Natural killer cell (primary cell): ENCODE data around the gene MMP17. TPM values are rescaled to one million over a fixed set of nuclear protein-coding genes. Genes with fewer than 3 reads are reported as not detected.

Experiments used
- ATAC-seq, 3 donors: fragments of 150-1000 bp in 2 of 3; fragments of 200-7000 bp in 1 of 3; cut with Tn5 transposase; 1 replicate in 1 of 3; 2 replicates in 2 of 3; pipeline ENCODE4 v1.10.0; 2021; ENCODE audit warnings: mild to moderate bottlenecking in 2 of 3, moderate library complexity in 2 of 3
- DNase-seq, 2 donors: peaks; one replicate each; pipeline versions ENCODE4 v3.0.0 to v3.0.0-alpha.2; 2013 to 2021; ENCODE audit warnings: mixed read lengths in 1 of 2
- H3K27ac ChIP-seq: one replicate; pipeline ENCODE4 v1.5.1; 2013; ENCODE audit warnings: mild to moderate bottlenecking, low read length
- H3K27me3 ChIP-seq: one replicate; pipeline ENCODE4 v1.6.1; 2013; ENCODE audit warnings: low read length; ENCODE audit not compliant: control insufficient read depth, insufficient read depth
- H3K36me3 ChIP-seq: one replicate; pipeline ENCODE4 v1.6.1; 2013; ENCODE audit warnings: low read length; ENCODE audit not compliant: control insufficient read depth, insufficient read depth
- H3K4me1 ChIP-seq: one replicate; pipeline ENCODE4 v1.6.1; 2013; ENCODE audit warnings: low read length; ENCODE audit not compliant: control insufficient read depth, insufficient read depth
- H3K4me3 ChIP-seq: one replicate; pipeline ENCODE4 v1.5.1; 2013; ENCODE audit warnings: low read length
- H3K9me3 ChIP-seq: one replicate; pipeline ENCODE4 v1.6.1; 2013; ENCODE audit warnings: low read length; ENCODE audit not compliant: control insufficient read depth, insufficient read depth
- H3K27ac Mint-ChIP-seq, 2 donors: one replicate each; pipeline ENCODE4 v1.8.0; 2022; ENCODE audit warnings: mild to moderate bottlenecking in 2 of 2, mixed read lengths in 2 of 2, moderate library complexity in 1 of 2
- H3K27me3 Mint-ChIP-seq, 2 donors: one replicate each; pipeline ENCODE4 v1.8.0; 2022; ENCODE audit warnings: low read depth in 2 of 2, mixed read lengths in 2 of 2
- H3K36me3 Mint-ChIP-seq: one replicate; pipeline ENCODE4 v1.8.0; 2022; ENCODE audit warnings: mixed read lengths
- H3K4me1 Mint-ChIP-seq, 2 donors: one replicate each; pipeline ENCODE4 v1.8.0; 2022; ENCODE audit warnings: mixed read lengths in 2 of 2
- H3K4me3 Mint-ChIP-seq: one replicate; pipeline ENCODE4 v1.8.0; 2022; ENCODE audit warnings: mild to moderate bottlenecking, moderate library complexity, mixed read lengths
- H3K9me3 Mint-ChIP-seq, 2 donors: one replicate each; pipeline ENCODE4 v1.8.0; 2022; ENCODE audit warnings: mixed read lengths in 2 of 2
- CTCF ChIP-seq: fragments of 200-600 bp; IDR thresholded peaks from one replicate; pipeline ENCODE4 v1.8.0; 2022; ENCODE audit warnings: antibody characterized with exemption
- WGBS: methylation state at CpG from one replicate; pipeline ENCODE4 v1.1.7; 2013; ENCODE audit warnings: missing lambda C conversion rate; ENCODE audit not compliant: insufficient coverage; 5-methylcytosine and 5-hydroxymethylcytosine counted together
- intact Hi-C: fragments of 100-400 bp; cut with micrococcal nuclease; formaldehyde crosslinking; loops from one replicate; pipeline ENCODE4 v1.14.2; 2022
- total RNA-seq, 4 donors: library from RNA; stranded (reverse); fragments of 120-200 nt in 1 of 4; gene quantifications; one replicate each; pipeline versions ENCODE4 v1.2.3 to v1.2.4, GENCODE V29; 2013 to 2022

MMP17 gene
- total RNA-seq, 3 donors from 2014 or later (not counting 1 experiment from before 2014, with no cell fraction given), result 1.6 to 2.0 (median 1.7) TPM

- H3K36me3 ChIP-seq, result no peaks in the 10 kb centered on the region
- no peaks in the 10 kb centered on the region for H3K9me3 Mint-ChIP-seq
- H3K27ac ChIP-seq, result no peak overlapping the region
- H3K4me3 Mint-ChIP-seq, result no peak overlapping the region
- no peak for TF ChIP-seq CTCF
- ATAC-seq, result no peak
- no peaks in the 10 kb centered on the region for H3K4me1 ChIP-seq
- H3K9me3 ChIP-seq, result no peaks in the 10 kb centered on the region
- no peak for DNase-seq
- no peak overlapping the region for H3K27ac Mint-ChIP-seq
- intact Hi-C loops, result no loop called here
- no peaks in the 10 kb centered on the region for H3K27me3 ChIP-seq
- WGBS, result 95% methylated on average over 46 of the region's 46 CpGs
- no peaks in the 10 kb centered on the region for H3K36me3 Mint-ChIP-seq
- no peak overlapping the region for H3K4me3 ChIP-seq
- no peaks in the 10 kb centered on the region for H3K27me3 Mint-ChIP-seq
- H3K4me1 Mint-ChIP-seq, result no peaks in the 10 kb centered on the region
These were observed 12.6 kb downstream of the MMP17 start for GRCh38 chr12:131840643-131841416.

GRCh38 chr12:131841547-131841946, 13.4 kb downstream of the MMP17 start:
- WGBS, result 93% methylated on average over 22 of the region's 22 CpGs
- Mint-ChIP-seq H3K4me1 (no peaks in the 10 kb centered on the region), H3K27me3 (no peaks in the 10 kb centered on the region), H3K36me3 (no peaks in the 10 kb centered on the region), H3K9me3 (no peaks in the 10 kb centered on the region), H3K4me3 (no peak overlapping the region), H3K27ac (no peak overlapping the region)
- ATAC-seq (no peak), DNase-seq (no peak)
- no peak for TF ChIP-seq CTCF
- no peak overlapping the region for H3K27ac ChIP-seq
- no peaks in the 10 kb centered on the region for H3K36me3 ChIP-seq
- no peak overlapping the region for H3K4me3 ChIP-seq
- no peaks in the 10 kb centered on the region for H3K4me1 ChIP-seq
- no peaks in the 10 kb centered on the region for H3K9me3 ChIP-seq
- intact Hi-C loops, result no loop called here
- no peaks in the 10 kb centered on the region for H3K27me3 ChIP-seq

- no peak for DNase-seq
- no peaks in the 10 kb centered on the region for H3K4me1 ChIP-seq
- no peak for ATAC-seq
- Mint-ChIP-seq H3K27ac (no peak overlapping the region), H3K27me3 (no peaks in the 10 kb centered on the region), H3K4me1 (no peaks in the 10 kb centered on the region), H3K4me3 (no peak overlapping the region), H3K36me3 (no peaks in the 10 kb centered on the region), H3K9me3 (no peaks in the 10 kb centered on the region)
- WGBS, result 95% methylated on average over 15 of the region's 15 CpGs
- no peaks in the 10 kb centered on the region for H3K9me3 ChIP-seq
- H3K36me3 ChIP-seq, result no peaks in the 10 kb centered on the region
- intact Hi-C loops, result no loop called here
- H3K27me3 ChIP-seq, result no peaks in the 10 kb centered on the region
- no peak overlapping the region for H3K27ac ChIP-seq
- no peak overlapping the region for H3K4me3 ChIP-seq
- no peak for TF ChIP-seq CTCF
These were observed 14.0 kb downstream of the MMP17 start for GRCh38 chr12:131842169-131842568.

GRCh38 chr12:131843527-131843926, 15.3 kb downstream of the MMP17 start:
- no peak for ATAC-seq
- DNase-seq, result no peak
- H3K27me3 Mint-ChIP-seq, result no peaks in the 10 kb centered on the region
- H3K4me3 Mint-ChIP-seq, result no peak overlapping the region
- no peak for TF ChIP-seq CTCF
- Histone ChIP-seq H3K4me1 (no peaks in the 10 kb centered on the region), H3K9me3 (no peaks in the 10 kb centered on the region), H3K27me3 (no peaks in the 10 kb centered on the region), H3K36me3 (no peaks in the 10 kb centered on the region), H3K4me3 (no peak overlapping the region), H3K27ac (no peak overlapping the region)
- H3K36me3 Mint-ChIP-seq, result no peaks in the 10 kb centered on the region
- intact Hi-C loops, result no loop called here
- H3K27ac Mint-ChIP-seq, result no peak overlapping the region
- 92% methylated on average over 16 of the region's 16 CpGs for WGBS
- no peaks in the 10 kb centered on the region for H3K9me3 Mint-ChIP-seq
- H3K4me1 Mint-ChIP-seq, result no peaks in the 10 kb centered on the region
